Stomach (tissue), 4 donors: ENCODE data around the gene AGPAT4.

Experiments
- EP300 ChIP-seq: sonication (generic); formaldehyde crosslinking; IDR thresholded peaks from one replicate; pipeline ENCODE4 v1.6.1; 2017; ENCODE audit warnings: antibody characterized with exemption
- POLR2AphosphoS5 ChIP-seq, 3 donors: sonication (generic); formaldehyde crosslinking; IDR thresholded peaks; one replicate each; pipeline ENCODE4 v1.6.1; 2016; ENCODE audit warnings: antibody characterized with exemption in 3 of 3
- TF ChIP-seq, protein P1 (sequence below), 7 experiments: fragments of 450-650 bp in 4 of 7; fragments of 200-600 bp in 3 of 7; sonication (generic) in 3 of 7; IDR thresholded peaks; one replicate each; pipeline ENCODE4 v1.5.1; 2016 to 2019; ENCODE audit warnings: antibody characterized with exemption in 7 of 7, control low read depth in 2 of 7, mild to moderate bottlenecking in 1 of 7

DNA sequence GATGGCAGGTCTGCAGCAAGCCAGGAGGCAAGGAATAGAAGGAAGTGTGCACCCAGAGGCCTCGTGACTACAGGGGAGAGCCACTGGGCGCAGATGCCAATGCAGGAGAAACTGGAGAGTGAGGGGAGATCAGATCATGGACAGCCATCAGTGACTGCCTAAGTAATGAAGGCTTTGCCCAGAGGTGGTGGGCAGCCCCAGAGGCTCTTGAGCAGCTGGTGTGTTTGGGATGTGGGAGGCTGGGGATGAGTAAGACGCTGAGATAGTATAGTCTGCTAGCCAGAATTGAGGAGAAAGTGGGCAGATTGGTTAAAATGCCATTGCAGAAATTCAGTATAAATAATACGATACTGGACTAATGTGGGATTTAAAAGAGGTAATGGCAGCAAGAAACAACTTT, 170.4 kb downstream of the AGPAT4 start:
- TF ChIP-seq POLR2AphosphoS5 (IDR thresholded peaks at IDR 0.05) = no peak
- TF ChIP-seq, protein P1, sequence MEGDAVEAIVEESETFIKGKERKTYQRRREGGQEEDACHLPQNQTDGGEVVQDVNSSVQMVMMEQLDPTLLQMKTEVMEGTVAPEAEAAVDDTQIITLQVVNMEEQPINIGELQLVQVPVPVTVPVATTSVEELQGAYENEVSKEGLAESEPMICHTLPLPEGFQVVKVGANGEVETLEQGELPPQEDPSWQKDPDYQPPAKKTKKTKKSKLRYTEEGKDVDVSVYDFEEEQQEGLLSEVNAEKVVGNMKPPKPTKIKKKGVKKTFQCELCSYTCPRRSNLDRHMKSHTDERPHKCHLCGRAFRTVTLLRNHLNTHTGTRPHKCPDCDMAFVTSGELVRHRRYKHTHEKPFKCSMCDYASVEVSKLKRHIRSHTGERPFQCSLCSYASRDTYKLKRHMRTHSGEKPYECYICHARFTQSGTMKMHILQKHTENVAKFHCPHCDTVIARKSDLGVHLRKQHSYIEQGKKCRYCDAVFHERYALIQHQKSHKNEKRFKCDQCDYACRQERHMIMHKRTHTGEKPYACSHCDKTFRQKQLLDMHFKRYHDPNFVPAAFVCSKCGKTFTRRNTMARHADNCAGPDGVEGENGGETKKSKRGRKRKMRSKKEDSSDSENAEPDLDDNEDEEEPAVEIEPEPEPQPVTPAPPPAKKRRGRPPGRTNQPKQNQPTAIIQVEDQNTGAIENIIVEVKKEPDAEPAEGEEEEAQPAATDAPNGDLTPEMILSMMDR (IDR thresholded peaks at IDR 0.05) = no peak
- no peak for TF ChIP-seq EP300
